Activated CD4-positive, alpha-beta memory T cell treated with anti-CD3 and anti-CD28 coated beads, Interleukin-2, amount 10 ng/mL, durations not matched to agents 7 days and 5 days (primary cell): ENCODE data around the gene RALGPS1. TPM values are rescaled to one million over a fixed set of nuclear protein-coding genes. Genes with fewer than 3 reads are reported as not detected.

Experiments
- CTCF ChIA-PET: fragments of 350-600 bp; sonication (Branson Sonifier 250); formaldehyde crosslinking; loops from one replicate; lab custom pipeline; 2021; ENCODE audit warnings: antibody characterized with exemption, inconsistent platforms; lab: Charles Lee
- POLR2A ChIA-PET: fragments of 350-600 bp; sonication (Branson Sonifier 250); formaldehyde crosslinking; loops from one replicate; lab custom pipeline; 2021; ENCODE audit warnings: antibody characterized with exemption; lab: Charles Lee
- DNase-seq: peaks from one replicate; pipeline ENCODE4 v3.0.0-alpha.2; 2020
- H3K27ac Mint-ChIP-seq: one replicate; pipeline ENCODE4 v1.8.0; 2021; ENCODE audit warnings: mild to moderate bottlenecking, mixed read lengths
- H3K27me3 Mint-ChIP-seq: one replicate; pipeline ENCODE4 v1.8.0; 2021; ENCODE audit warnings: mixed read lengths
- H3K36me3 Mint-ChIP-seq: one replicate; pipeline ENCODE4 v1.8.0; 2021; ENCODE audit warnings: low read depth, mixed read lengths
- H3K4me1 Mint-ChIP-seq: one replicate; pipeline ENCODE4 v1.8.0; 2021; ENCODE audit warnings: mixed read lengths
- H3K4me3 Mint-ChIP-seq: one replicate; pipeline ENCODE4 v1.8.0; 2021; ENCODE audit warnings: mild to moderate bottlenecking, mixed read lengths
- H3K9me3 Mint-ChIP-seq: one replicate; pipeline ENCODE4 v1.8.0; 2021; ENCODE audit warnings: mixed read lengths
- total RNA-seq, 2 experiments: library from RNA; stranded (reverse); gene quantifications; one replicate each; pipeline ENCODE4 v1.2.3, GENCODE V29; 2021

RALGPS1 gene
- total RNA-seq, 2 experiments from 2014 or later, result 2.8 to 3.4 TPM

- Mint-ChIP-seq H3K9me3 (no peaks in the 10 kb centered on the region), H3K36me3 (no peaks in the 10 kb centered on the region), H3K4me1 (no peaks in the 10 kb centered on the region), H3K27me3 (no peaks in the 10 kb centered on the region), H3K4me3 (no peak overlapping the region), H3K27ac (no peak overlapping the region)
- ChIA-PET CTCF (interaction anchor here (0.8 kb wide), 1 partner anchor 33 kb away, joined by 4 read pairs; no protein-coding TSS in a partner anchor), POLR2A (no interaction called here)
- DNase-seq, result no peak
Observed at GRCh38 chr9:127181595-127182190, 267.1 kb downstream of the RALGPS1 start.

GRCh38 chr9:127182901-127183746 is 268.5 kb downstream of the RALGPS1 start:
- CTCF ChIA-PET, result no interaction called here
- Mint-ChIP-seq H3K36me3 (no peaks in the 10 kb centered on the region), H3K4me3 (no peak overlapping the region), H3K27ac (no peak overlapping the region), H3K27me3 (no peaks in the 10 kb centered on the region), H3K4me1 (no peaks in the 10 kb centered on the region), H3K9me3 (no peaks in the 10 kb centered on the region)
- POLR2A ChIA-PET, result no interaction called here
- no peak for DNase-seq

- Mint-ChIP-seq H3K4me1 (peaks cover 2% of the 10 kb centered on the region), H3K36me3 (no peaks in the 10 kb centered on the region), H3K4me3 (no peak overlapping the region), H3K9me3 (no peaks in the 10 kb centered on the region), H3K27me3 (peaks cover under 1% of the 10 kb centered on the region), H3K27ac (no peak overlapping the region)
- no peak for DNase-seq
- POLR2A ChIA-PET, result no interaction called here
- CTCF ChIA-PET, result no interaction called here
Observed at GRCh38 chr9:127183814-127184582, 269.4 kb downstream of the RALGPS1 start.

GRCh38 chr9:127184641-127185040 is 270.1 kb downstream of the RALGPS1 start:
- Mint-ChIP-seq H3K36me3 (no peaks in the 10 kb centered on the region), H3K27ac (no peak overlapping the region), H3K9me3 (no peaks in the 10 kb centered on the region), H3K4me1 (peaks cover 5% of the 10 kb centered on the region), H3K4me3 (no peak overlapping the region), H3K27me3 (peaks cover 2% of the 10 kb centered on the region)
- POLR2A ChIA-PET, result no interaction called here
- CTCF ChIA-PET, result no interaction called here
- DNase-seq, result no peak

GRCh38 chr9:127185181-127185580 is 270.6 kb downstream of the RALGPS1 start:
- no peak overlapping the region for H3K27ac Mint-ChIP-seq
- H3K27me3 Mint-ChIP-seq, result peaks cover 2% of the 10 kb centered on the region
- H3K4me3 Mint-ChIP-seq, result no peak overlapping the region
- no peaks in the 10 kb centered on the region for H3K9me3 Mint-ChIP-seq
- no peak for DNase-seq
- H3K4me1 Mint-ChIP-seq, result peaks cover 5% of the 10 kb centered on the region
- ChIA-PET CTCF (no interaction called here), POLR2A (no interaction called here)
- H3K36me3 Mint-ChIP-seq, result no peaks in the 10 kb centered on the region

GRCh38 chr9:127185931-127186781 is 271.6 kb downstream of the RALGPS1 start:
- Mint-ChIP-seq H3K36me3 (no peaks in the 10 kb centered on the region), H3K4me3 (no peak overlapping the region), H3K27ac (no peak overlapping the region), H3K4me1 (peaks cover 5% of the 10 kb centered on the region), H3K27me3 (peaks cover 5% of the 10 kb centered on the region), H3K9me3 (no peaks in the 10 kb centered on the region)
- ChIA-PET POLR2A (no interaction called here), CTCF (interaction anchor here (1.0 kb wide), 1 partner anchor 13 kb away, joined by 4 read pairs; no protein-coding TSS in a partner anchor)
- no peak for DNase-seq

- ChIA-PET CTCF (interaction anchor here (1.0 kb wide), 1 partner anchor 12 kb away, joined by 4 read pairs; no protein-coding TSS in a partner anchor), POLR2A (no interaction called here)
- H3K27ac Mint-ChIP-seq, result no peak overlapping the region
- no peak for DNase-seq
- no peaks in the 10 kb centered on the region for H3K36me3 Mint-ChIP-seq
- no peaks in the 10 kb centered on the region for H3K9me3 Mint-ChIP-seq
- peaks cover 5% of the 10 kb centered on the region for H3K4me1 Mint-ChIP-seq
- peaks cover 8% of the 10 kb centered on the region for H3K27me3 Mint-ChIP-seq
- H3K4me3 Mint-ChIP-seq, result no peak overlapping the region
Observed at GRCh38 chr9:127186806-127187205, 272.2 kb downstream of the RALGPS1 start.

GRCh38 chr9:127187231-127187956 is 272.8 kb downstream of the RALGPS1 start:
- no peak for DNase-seq
- ChIA-PET POLR2A (no interaction called here), CTCF (interaction anchor here (0.7 kb wide), 1 partner anchor 27 kb away, joined by 3 read pairs; no protein-coding TSS in a partner anchor)
- H3K9me3 Mint-ChIP-seq, result no peaks in the 10 kb centered on the region
- peaks cover 5% of the 10 kb centered on the region for H3K4me1 Mint-ChIP-seq
- no peak overlapping the region for H3K4me3 Mint-ChIP-seq
- peaks cover 10% of the 10 kb centered on the region for H3K27me3 Mint-ChIP-seq
- no peak overlapping the region for H3K27ac Mint-ChIP-seq
- H3K36me3 Mint-ChIP-seq, result no peaks in the 10 kb centered on the region

- ChIA-PET POLR2A (no interaction called here), CTCF (interaction anchor here (1.5 kb wide), 1 partner anchor 223 kb away, joined by 5 read pairs; no protein-coding TSS in a partner anchor)
- Mint-ChIP-seq H3K4me3 (no peak overlapping the region), H3K27me3 (peaks cover 10% of the 10 kb centered on the region), H3K4me1 (peaks cover 5% of the 10 kb centered on the region), H3K36me3 (no peaks in the 10 kb centered on the region), H3K27ac (no peak overlapping the region), H3K9me3 (no peaks in the 10 kb centered on the region)
- no peak for DNase-seq
Observed at GRCh38 chr9:127188396-127188795, 273.8 kb downstream of the RALGPS1 start.

GRCh38 chr9:127189628-127190027 is 275.0 kb downstream of the RALGPS1 start:
- peaks cover 10% of the 10 kb centered on the region for H3K27me3 Mint-ChIP-seq
- DNase-seq, result no peak
- no peaks in the 10 kb centered on the region for H3K9me3 Mint-ChIP-seq
- POLR2A ChIA-PET, result interaction anchor here (1.3 kb wide), 1 partner anchor 9 kb away, joined by 4 read pairs; no protein-coding TSS in a partner anchor
- no peaks in the 10 kb centered on the region for H3K36me3 Mint-ChIP-seq
- CTCF ChIA-PET, result interaction anchor here (1.5 kb wide), 1 partner anchor 225 kb away, joined by 5 read pairs; no protein-coding TSS in a partner anchor
- H3K4me3 Mint-ChIP-seq, result no peak overlapping the region
- no peak overlapping the region for H3K27ac Mint-ChIP-seq
- H3K4me1 Mint-ChIP-seq, result peaks cover 5% of the 10 kb centered on the region

GRCh38 chr9:127192744-127193143 is 278.2 kb downstream of the RALGPS1 start:
- no peaks in the 10 kb centered on the region for H3K9me3 Mint-ChIP-seq
- ChIA-PET CTCF (interaction anchor here (1.6 kb wide), 1 partner anchor 252 kb away, joined by 4 read pairs; no protein-coding TSS in a partner anchor), POLR2A (no interaction called here)
- H3K4me3 Mint-ChIP-seq, result no peak overlapping the region
- DNase-seq, result no peak
- no peaks in the 10 kb centered on the region for H3K36me3 Mint-ChIP-seq
- H3K27ac Mint-ChIP-seq, result no peak overlapping the region
- H3K4me1 Mint-ChIP-seq, result peaks cover 5% of the 10 kb centered on the region
- peaks cover 10% of the 10 kb centered on the region for H3K27me3 Mint-ChIP-seq
